HG03103 (cell line): ENCODE results near the gene PPP1R13L.
"Not testable (repeated sequence)": the region's sequence is repeated elsewhere in the genome, so short reads cannot be mapped to it uniquely, and the experiment has no call there.

Experiments used
- ATAC-seq: cut with Tn5 transposase; IDR thresholded peaks from one replicate; pipeline ENCODE4 v1.9.1; 2021; ENCODE audit warnings: low read depth; ENCODE audit not compliant: unreplicated experiment

PPP1R13L gene

DNA sequence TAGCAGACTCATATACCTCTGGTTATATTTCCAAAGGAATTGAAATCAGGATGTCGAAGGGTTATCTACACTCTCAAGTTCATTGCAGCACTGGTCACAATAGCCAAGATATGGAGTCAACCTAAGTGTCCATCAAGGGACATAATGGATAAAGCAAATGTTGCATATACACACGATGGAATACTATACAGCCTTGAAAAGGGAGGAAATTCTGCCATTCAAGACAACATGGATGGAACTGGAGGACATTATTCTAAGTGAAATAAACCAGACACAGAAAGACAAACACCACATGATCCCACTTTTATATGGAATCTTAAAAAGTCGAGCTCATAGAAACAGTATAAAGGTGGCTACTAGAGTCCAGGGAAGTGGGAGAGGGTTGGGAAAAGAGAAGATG is 32.5 kb upstream of the PPP1R13L start:
- no peak for ATAC-seq

GRCh38 chr19:45432543-45432942 is 27.7 kb upstream of the PPP1R13L start:
- not testable (repeated sequence) for ATAC-seq

DNA sequence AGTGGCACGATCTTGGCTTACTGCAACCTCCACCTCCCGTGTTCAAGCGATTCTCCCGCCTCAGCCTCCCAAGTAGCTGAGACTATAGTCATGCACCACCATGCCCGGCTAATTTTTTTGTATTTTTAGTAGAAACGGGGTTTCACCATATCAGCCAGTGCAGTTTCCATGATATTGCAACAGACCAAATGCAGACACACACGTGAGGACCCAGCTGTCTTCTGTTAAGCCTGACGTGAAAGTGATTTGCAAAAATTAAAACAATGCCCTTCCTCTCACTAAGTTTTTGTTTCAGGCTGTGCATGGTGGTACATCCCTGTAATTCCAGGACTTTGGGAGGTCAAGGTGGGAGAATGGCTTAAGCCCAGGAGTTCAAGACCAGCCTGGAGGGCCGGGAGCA is 26.1 kb upstream of the PPP1R13L start:
- not testable (repeated sequence) for ATAC-seq

- not testable (repeated sequence) for ATAC-seq
Measured at GRCh38 chr19:45429896-45430295, 25.0 kb upstream of the PPP1R13L start.

GRCh38 chr19:45428384-45429231 is 23.7 kb upstream of the PPP1R13L start:
- no peak for ATAC-seq

DNA sequence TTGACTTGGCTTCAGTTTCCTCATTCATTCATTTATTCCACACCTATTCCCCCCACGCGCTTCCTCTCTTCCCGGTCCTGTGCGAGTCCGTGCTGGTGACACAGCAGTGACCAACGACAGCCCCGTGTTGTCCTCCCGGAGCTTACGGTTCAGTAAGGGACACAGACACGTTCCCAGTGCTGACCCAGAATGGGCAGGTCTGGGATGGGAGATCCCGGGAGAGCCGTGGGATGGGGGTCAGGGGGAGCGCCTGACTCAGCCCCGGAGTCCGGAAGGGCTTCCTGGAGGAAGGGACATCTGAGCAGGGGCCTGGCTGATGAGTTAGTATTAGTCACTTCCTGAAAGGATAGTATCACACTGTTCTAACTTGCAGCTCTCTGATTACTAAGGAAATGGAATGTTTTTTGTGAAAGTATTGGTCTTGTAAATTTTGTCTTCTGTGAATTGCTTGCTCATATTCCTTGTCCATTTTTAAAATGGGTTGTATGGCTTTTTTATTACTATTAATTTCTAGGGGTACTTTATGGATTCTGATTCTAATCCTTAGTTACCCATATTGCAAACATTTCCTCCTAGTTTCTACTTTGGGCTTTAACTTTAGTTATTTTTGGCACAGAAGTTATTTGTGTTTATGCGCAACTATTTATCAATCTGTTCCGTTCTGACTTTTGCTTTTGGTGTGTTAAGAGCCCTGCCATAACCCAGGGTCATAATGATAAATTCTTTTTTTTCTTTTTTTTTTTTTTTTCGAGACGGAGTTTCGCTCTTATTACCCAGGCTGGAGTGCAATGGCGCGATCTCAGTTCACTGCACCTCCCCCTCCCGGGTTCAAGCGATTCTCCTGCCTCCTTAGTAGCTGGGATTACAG is 19.6 kb upstream of the PPP1R13L start:
- no peak for ATAC-seq

DNA sequence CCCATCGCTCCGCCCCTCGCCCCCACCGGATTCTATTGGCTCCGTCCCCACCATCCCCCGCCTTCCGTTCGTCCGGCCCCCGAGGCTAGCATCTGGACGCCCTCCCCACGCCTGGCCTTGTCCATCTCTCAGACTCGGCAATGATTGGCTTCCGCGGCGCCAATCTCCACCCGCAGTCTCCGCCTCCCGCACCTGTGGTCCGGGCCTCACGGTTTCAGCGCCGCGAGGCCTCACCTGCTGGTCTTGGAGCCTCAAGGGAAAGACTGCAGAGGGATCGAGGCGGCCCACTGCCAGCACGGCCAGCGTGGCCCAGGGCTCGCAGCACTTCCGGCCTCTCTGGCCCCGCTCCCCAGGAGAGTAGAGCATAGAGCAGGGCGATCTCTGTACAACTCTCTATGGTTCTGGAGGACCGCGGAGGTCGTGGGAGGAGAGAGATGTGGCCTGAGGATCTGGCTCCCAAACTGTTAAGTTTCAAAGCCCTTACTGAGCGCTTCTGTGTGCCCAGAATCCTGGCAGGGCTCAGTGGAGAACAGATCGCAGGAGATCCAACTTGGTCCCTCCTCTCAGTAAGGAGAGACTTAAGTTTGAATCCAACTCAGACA is 18.8 kb upstream of the PPP1R13L start, which contains the start of gene ERCC1:
ERCC1 (minus strand) TSS at position 329 of the 602 bp plus-strand sequence. CDS start 543 bp downstream, outside the sequence.
- peak; percentile 62 for ATAC-seq

DNA sequence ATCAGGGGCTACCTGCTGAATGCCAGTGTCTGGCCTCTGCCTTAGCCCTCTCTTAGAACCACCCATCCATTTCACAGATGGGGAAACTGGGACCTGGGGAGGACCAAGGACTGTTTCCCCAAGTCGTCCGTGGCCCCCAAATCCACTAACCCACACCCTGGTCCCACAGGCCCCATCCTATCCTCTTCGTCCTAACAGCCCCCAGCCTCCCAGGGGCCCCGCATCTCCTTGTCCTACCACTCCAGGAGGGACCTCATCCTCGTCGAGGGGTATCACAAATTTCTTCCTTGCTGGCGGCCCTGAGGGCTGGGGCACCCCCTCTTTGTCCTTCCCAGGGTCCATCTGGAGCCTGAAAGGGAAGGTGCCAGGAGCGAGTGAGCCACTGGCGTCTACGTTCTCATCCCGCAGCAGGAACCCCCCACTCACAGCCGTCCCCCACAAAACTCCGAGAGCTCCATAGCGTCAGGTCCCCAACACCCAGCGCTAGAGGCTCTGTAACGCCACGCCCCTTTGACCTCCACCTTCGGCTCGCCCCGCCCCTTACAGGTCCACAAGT is 18.2 kb upstream of the PPP1R13L start:
- no peak for ATAC-seq

DNA sequence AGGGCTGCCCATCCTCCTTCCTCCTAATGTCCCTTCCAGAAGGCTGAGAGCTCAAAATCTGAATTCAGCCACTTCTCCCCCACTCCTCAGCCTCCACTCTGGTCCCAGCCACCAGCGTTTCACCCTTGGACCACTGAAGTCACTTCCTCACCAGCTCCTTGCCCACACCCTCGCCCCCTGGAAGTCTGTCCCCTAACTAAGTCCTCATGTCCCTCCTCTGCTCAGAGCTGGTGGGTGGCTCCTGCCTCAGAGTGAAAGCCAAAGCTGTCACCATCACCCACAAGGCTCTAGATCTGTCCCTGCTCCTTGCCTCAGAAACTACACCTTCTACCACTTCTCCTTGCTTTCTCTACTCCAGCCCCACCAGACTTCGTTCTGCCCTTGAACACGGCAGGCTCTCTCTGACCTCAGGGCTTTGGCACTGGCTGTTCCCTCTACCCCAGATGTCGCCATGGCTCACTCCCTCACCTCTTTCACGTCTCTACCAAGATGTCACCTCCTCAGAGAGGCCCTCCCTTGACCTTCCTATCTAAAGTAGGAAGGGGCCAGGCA is 17.2 kb upstream of the PPP1R13L start:
- ATAC-seq, result no peak

- ATAC-seq, result no peak
Measured at GRCh38 chr19:45420871-45421270, 16.0 kb upstream of the PPP1R13L start.

DNA sequence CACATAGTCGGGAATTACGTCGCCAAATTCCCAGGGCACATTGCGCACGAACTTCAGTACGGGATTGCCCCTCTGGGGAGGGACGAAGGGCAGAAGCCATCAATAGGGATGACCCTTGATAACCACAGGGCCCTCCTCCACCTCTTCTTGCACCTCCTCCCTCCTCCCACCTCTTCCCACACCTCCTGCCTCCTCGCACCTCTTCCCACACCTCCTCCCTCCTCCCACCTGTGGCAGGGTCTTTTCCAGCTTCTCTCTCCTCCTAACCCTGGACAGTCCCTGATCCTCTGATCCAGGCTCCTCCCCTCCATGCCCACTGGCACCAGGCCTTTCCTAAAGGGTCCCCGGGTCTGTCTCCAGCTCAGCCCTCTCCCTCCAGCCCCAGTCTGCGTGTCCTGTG is 15.5 kb upstream of the PPP1R13L start:
- ATAC-seq, result no peak

GRCh38 chr19:45419895-45420294 is 15.0 kb upstream of the PPP1R13L start:
- no peak for ATAC-seq

GRCh38 chr19:45419396-45419795 is 14.5 kb upstream of the PPP1R13L start:
- peak; percentile 50 for ATAC-seq

GRCh38 chr19:45418802-45419201 is 13.9 kb upstream of the PPP1R13L start:
- no peak for ATAC-seq

- no peak for ATAC-seq
Measured at GRCh38 chr19:45417151-45417550, 12.3 kb upstream of the PPP1R13L start.

GRCh38 chr19:45414468-45414867 is 9.6 kb upstream of the PPP1R13L start:
- no peak for ATAC-seq

DNA sequence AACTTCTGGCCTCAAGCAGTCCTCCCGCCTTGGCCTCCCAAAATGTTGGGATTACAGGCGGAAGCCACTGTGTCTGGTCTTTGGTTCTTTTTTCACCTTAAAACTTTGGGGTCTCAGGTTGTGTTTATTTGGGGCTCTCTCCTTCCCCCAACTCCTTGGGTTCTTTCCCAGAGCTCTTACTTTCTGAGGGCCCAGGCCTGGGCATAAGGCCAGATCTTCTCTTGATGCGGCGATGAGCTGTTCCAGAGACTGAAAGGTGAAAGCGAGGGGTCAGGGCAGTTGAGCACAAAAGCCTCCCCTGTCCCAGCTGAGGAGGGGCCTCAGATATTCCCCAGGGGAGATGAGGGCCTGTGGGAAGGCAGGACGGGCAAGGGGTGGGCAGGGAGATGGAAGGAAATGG is 8.6 kb upstream of the PPP1R13L start:
- ATAC-seq, result no peak

DNA sequence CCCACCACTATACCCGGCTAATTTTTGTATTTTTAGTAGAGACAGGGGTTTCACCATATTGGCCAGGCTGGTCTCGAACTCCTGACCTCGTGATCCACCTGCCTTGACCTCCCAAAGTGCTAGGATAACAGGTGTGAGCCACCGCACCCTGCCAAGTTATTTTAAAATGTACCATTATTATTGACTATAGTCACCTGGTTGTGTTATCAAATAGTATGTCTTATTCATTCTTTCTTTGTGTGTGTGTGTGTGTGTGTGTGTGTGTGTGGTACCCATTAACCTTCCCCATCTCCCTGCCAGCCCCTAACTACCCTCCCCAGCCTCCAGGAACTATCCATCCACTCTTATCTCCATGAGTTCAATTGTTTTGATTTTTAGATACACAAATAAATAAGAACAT is 5.5 kb upstream of the PPP1R13L start:
- ATAC-seq, result not testable (repeated sequence)

DNA sequence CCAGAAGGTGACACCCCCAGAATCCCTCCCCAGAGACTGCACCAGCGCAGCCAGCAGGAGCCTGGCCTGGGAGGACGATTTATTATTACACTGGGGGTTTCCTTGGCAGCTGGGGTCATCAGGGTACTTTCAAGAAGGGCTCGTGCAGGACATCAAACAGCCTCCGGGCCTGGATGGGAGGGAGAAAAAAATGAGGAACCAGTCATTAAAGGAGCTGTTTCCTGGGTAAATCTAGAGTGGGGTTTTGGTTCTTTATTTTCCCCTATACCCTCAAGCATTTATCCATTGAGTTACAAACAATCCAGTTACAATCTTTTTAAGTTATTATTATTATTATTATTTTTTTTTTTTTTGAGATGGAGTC is 4.7 kb upstream of the PPP1R13L start:
- ATAC-seq, result no peak

DNA sequence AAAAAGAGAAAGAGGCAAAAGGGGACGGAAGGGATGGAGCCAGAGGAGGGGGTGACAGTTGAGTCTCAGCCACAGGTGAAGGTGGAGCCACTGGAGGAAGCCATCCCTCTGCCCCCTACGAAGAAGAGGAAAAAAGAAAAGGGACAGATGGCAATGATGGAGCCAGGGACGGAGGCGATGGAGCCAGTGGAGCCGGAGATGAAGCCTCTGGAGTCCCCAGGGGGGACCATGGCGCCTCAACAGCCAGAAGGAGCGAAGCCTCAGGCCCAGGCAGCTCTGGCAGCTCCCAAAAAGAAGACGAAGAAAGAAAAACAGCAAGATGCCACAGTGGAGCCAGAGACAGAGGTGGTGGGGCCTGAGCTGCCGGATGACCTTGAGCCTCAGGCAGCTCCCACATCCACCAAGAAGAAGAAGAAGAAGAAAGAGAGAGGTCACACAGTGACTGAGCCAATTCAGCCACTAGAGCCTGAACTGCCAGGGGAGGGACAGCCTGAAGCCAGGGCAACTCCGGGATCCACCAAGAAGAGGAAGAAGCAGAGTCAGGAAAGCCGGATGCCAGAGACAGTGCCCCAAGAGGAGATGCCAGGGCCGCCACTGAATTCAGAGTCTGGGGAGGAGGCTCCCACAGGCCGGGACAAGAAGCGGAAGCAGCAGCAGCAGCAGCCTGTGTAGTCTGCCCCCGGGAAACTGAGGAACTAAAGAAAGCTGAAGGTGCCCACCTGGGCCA is 4.1 kb upstream of the PPP1R13L start:
- ATAC-seq, result no peak
